Uterus (tissue), 4 donors: ENCODE results near the gene GDNF. TPM values are rescaled to one million over a fixed set of nuclear protein-coding genes. Genes with fewer than 3 reads are reported as not detected.

Source experiments
- DNase-seq, 2 donors: peaks; one replicate each; pipeline ENCODE4 v3.0.0-alpha.2; 2019 to 2020
- H3K27ac ChIP-seq, 2 donors: fragments of 200-600 bp; sonication (generic); 1 replicate in 1 of 2; 2 replicates in 1 of 2; pipeline ENCODE4 v1.5.1; 2016 to 2018
- H3K27me3 ChIP-seq, 2 donors: fragments of 200-600 bp; sonication (generic); one replicate each; pipeline ENCODE4 v1.5.1; 2018 to 2019; ENCODE audit warnings: control low read depth in 1 of 2
- H3K36me3 ChIP-seq, 2 donors: fragments of 200-600 bp; sonication (generic); one replicate each; pipeline ENCODE4 v1.5.1; 2019; ENCODE audit warnings: control low read depth in 1 of 2
- H3K4me1 ChIP-seq, 2 donors: fragments of 200-600 bp; sonication (generic); one replicate each; pipeline ENCODE4 v1.5.1; 2018 to 2019; ENCODE audit warnings: control low read depth in 1 of 2
- H3K4me3 ChIP-seq, 2 donors: fragments of 200-600 bp; sonication (generic); 1 replicate in 1 of 2; 2 replicates in 1 of 2; pipeline ENCODE4 v1.5.1; 2018 to 2019; ENCODE audit warnings: mild to moderate bottlenecking in 1 of 2
- H3K9me3 ChIP-seq, 2 donors: fragments of 200-600 bp; sonication (generic); one replicate each; pipeline ENCODE4 v1.5.1; 2019; ENCODE audit warnings: control low read depth in 1 of 2
- CTCF ChIP-seq, 4 experiments: fragments of 200-600 bp in 2 of 4; fragments of 450-650 bp in 2 of 4; sonication (generic) in 2 of 4; IDR thresholded peaks; one replicate each; pipeline ENCODE4 v1.5.1; 2016 to 2019; ENCODE audit warnings: antibody characterized with exemption in 4 of 4, mild to moderate bottlenecking in 2 of 4, moderate library complexity in 1 of 4
- POLR2A ChIP-seq, 2 donors: fragments of 450-650 bp; IDR thresholded peaks; one replicate each; pipeline ENCODE4 v1.6.1; 2016; ENCODE audit warnings: antibody characterized with exemption in 2 of 2, mild to moderate bottlenecking in 1 of 2, moderate library complexity in 1 of 2
- intact Hi-C: fragments of 100-400 bp; cut with DNase I; formaldehyde crosslinking; loops from one replicate; pipeline ENCODE4 v1.15.1; 2023; ENCODE audit warnings: low total_unique reads
- total RNA-seq, 4 donors: library from RNA; depleted of rRNA in 3 of 4; stranded (reverse); fragments of >200 nt in 3 of 4; gene quantifications; one replicate each; pipeline versions ENCODE4 v1.1.0 to v1.2.4, GENCODE V29; 2014 to 2023
- donor health status: DM: yes; HTN: yes; CAD: no.

GDNF gene
- total RNA-seq, 4 donors from 2014 or later = 0.77 to 1.0 (median 0.85) TPM; not detected in 1

DNA sequence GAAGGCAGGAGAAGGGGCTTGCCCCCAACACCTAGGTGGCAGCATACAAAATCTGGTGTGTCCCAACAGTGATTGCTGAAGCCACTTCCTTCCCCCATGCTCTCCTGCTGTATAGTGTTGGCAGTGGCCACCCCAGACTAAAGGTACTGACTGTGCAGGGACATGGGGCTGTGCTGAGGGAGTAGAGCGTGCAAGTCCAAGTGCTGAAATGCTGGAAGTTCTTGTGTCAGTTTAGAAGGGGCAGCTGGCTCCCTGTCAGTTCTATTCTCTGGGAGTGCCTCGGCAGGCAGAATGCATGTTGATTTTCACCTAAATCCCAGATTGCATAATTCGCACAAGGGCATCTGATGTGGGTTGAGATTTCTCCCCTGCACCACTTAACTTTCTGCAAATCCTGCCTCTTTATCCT is 68.6 kb downstream of the GDNF start:
- Histone ChIP-seq H3K27ac (no peak overlapping the region), H3K36me3 (no peaks in the 10 kb centered on the region), H3K4me1 (no peaks in the 10 kb centered on the region), H3K27me3 (no peaks in the 10 kb centered on the region), H3K4me3 (no peak overlapping the region), H3K9me3 (peaks cover 0 to 9% of the 10 kb centered on the region in 2 donors)
- no peak for DNase-seq
- TF ChIP-seq POLR2A (IDR thresholded peaks at IDR 0.05) (no peak), CTCF (IDR thresholded peaks at IDR 0.05) (no peak)
- intact Hi-C loops = no loop called here

DNA sequence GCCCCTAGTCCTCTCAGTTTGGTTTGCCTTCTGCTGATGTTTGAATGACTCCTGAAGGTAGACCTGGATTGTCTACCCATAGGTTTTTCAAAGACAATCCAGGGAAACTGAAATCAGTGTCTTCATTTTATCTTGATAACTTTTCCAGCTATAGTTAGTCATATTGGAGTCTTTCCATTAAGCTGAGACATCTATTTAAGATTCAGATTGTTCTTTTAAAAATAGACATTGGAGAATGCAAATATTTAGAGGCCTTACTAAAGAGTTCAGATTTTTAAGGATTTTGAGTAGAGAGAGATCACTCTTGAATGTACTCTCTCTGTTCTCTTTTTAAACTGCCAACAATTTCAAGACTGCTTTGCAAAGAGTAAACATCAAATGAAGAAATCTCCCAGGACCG is 69.1 kb downstream of the GDNF start:
- TF ChIP-seq POLR2A (IDR thresholded peaks at IDR 0.05) = no peak
- TF ChIP-seq CTCF (IDR thresholded peaks at IDR 0.05) = no peak
- intact Hi-C loops = no loop called here

GRCh38 chr5:37769840-37770239 is 70.0 kb downstream of the GDNF start:
- intact Hi-C loops = no loop called here
- Histone ChIP-seq H3K27ac (no peak overlapping the region), H3K4me1 (no peaks in the 10 kb centered on the region), H3K36me3 (no peaks in the 10 kb centered on the region), H3K4me3 (no peak overlapping the region), H3K9me3 (peaks cover 0 to 4% of the 10 kb centered on the region in 2 donors), H3K27me3 (no peaks in the 10 kb centered on the region)
- TF ChIP-seq POLR2A (IDR thresholded peaks at IDR 0.05) (no peak), CTCF (IDR thresholded peaks at IDR 0.05) (no peak)
- no peak for DNase-seq

More for the DNA sequence above, 69.1 kb downstream of the GDNF start:
- Histone ChIP-seq H3K4me1 (no peaks in the 10 kb centered on the region), H3K36me3 (no peaks in the 10 kb centered on the region), H3K27ac (no peak overlapping the region), H3K9me3 (peaks cover 0 to 9% of the 10 kb centered on the region in 2 donors), H3K4me3 (no peak overlapping the region), H3K27me3 (no peaks in the 10 kb centered on the region)
- DNase-seq = no peak

- Histone ChIP-seq H3K9me3 (no peaks in the 10 kb centered on the region), H3K4me1 (no peaks in the 10 kb centered on the region)
- intact Hi-C loops = no loop called here
Observed at GRCh38 chr5:37769108-37769507, 70.7 kb downstream of the GDNF start.

DNA sequence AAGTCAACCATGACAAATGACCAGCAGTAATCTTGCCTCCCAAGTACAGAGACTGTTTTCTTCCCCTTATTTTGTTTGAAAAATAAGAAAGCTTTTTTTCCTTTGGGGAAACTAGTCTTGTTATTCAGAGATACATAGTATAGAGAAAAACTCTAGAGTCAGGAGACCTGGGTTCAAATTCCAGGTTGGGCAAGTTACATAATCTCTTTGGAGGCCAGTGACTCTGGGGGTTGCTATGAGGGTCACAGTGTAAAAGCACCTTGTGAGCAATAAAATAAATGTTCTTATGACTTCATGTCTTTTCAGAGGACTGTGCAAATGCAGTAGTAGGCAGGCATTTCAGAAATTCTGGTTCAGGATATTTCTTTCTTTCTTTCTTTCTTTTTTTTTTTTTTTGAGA is 71.5 kb downstream of the GDNF start:
- Histone ChIP-seq H3K4me3 (no peak overlapping the region), H3K9me3 (no peaks in the 10 kb centered on the region), H3K27me3 (no peaks in the 10 kb centered on the region), H3K36me3 (no peaks in the 10 kb centered on the region), H3K4me1 (no peaks in the 10 kb centered on the region), H3K27ac (no peak overlapping the region)
- DNase-seq = no peak
- intact Hi-C loops = no loop called here
- TF ChIP-seq POLR2A (IDR thresholded peaks at IDR 0.05) (no peak), CTCF (IDR thresholded peaks at IDR 0.05) (no peak)

More at GRCh38 chr5:37769108-37769507, 70.7 kb downstream of the GDNF start:
- no peak overlapping the region for H3K4me3 ChIP-seq
- H3K27ac ChIP-seq = no peak overlapping the region
- H3K27me3 ChIP-seq = no peaks in the 10 kb centered on the region
- TF ChIP-seq POLR2A (IDR thresholded peaks at IDR 0.05) (no peak), CTCF (IDR thresholded peaks at IDR 0.05) (no peak)
- DNase-seq = no peak
- H3K36me3 ChIP-seq = no peaks in the 10 kb centered on the region
